ENCODE results near the gene KCP. TPM values are rescaled to one million over a fixed set of nuclear protein-coding genes. Genes with fewer than 3 reads are reported as not detected.

KCP gene
- total RNA-seq, 1 donor from 2014 or later = 1.3 TPM

- H3K4me1 ChIP-seq = peaks cover 7% of the 10 kb centered on the region
- intact Hi-C loops (cut with DNase I) = no loop called here
- no peaks in the 10 kb centered on the region for H3K9me3 ChIP-seq
- ATAC-seq (no peak), DNase-seq (peak; percentile 36)
- no peak overlapping the region for H3K27ac ChIP-seq
- peaks cover 42% of the 10 kb centered on the region for H3K27me3 ChIP-seq
- no peak overlapping the region for H3K4me3 ChIP-seq
- H3K36me3 ChIP-seq = no peaks in the 10 kb centered on the region
- no peak for TF ChIP-seq CTCF (IDR thresholded peaks at IDR 0.05)
These were observed 4.3 kb downstream of the KCP start for GRCh38 chr7:128906001-128906765.

GRCh38 chr7:128904381-128905197 is 5.9 kb downstream of the KCP start:
- Histone ChIP-seq H3K4me3 (no peak overlapping the region), H3K27me3 (peaks cover 27% of the 10 kb centered on the region), H3K36me3 (no peaks in the 10 kb centered on the region), H3K27ac (no peak overlapping the region), H3K4me1 (no peaks in the 10 kb centered on the region), H3K9me3 (no peaks in the 10 kb centered on the region)
- ATAC-seq (peak; percentile 80), DNase-seq (peak; percentile 52)
- TF ChIP-seq CTCF (IDR thresholded peaks at IDR 0.05) = peak; percentile 62
- intact Hi-C loops (cut with DNase I) = no loop called here

- H3K9me3 ChIP-seq = no peaks in the 10 kb centered on the region
- H3K4me3 ChIP-seq = no peak overlapping the region
- no peak overlapping the region for H3K27ac ChIP-seq
- H3K4me1 ChIP-seq = no peaks in the 10 kb centered on the region
- H3K27me3 ChIP-seq = peaks cover 19% of the 10 kb centered on the region
- no peaks in the 10 kb centered on the region for H3K36me3 ChIP-seq
- peak; percentile 60 for DNase-seq
- no peak for ATAC-seq
- intact Hi-C loops (cut with DNase I) = no loop called here
- no peak for TF ChIP-seq CTCF (IDR thresholded peaks at IDR 0.05)
These were observed 6.7 kb downstream of the KCP start for GRCh38 chr7:128903621-128904361.

GRCh38 chr7:128902761-128903585 is 7.5 kb downstream of the KCP start:
- peak; percentile 40 for DNase-seq
- TF ChIP-seq CTCF (IDR thresholded peaks at IDR 0.05) = no peak
- Histone ChIP-seq H3K4me1 (no peaks in the 10 kb centered on the region), H3K36me3 (no peaks in the 10 kb centered on the region), H3K9me3 (no peaks in the 10 kb centered on the region), H3K27ac (no peak overlapping the region), H3K27me3 (peaks cover 18% of the 10 kb centered on the region), H3K4me3 (no peak overlapping the region)
- ATAC-seq = peak; percentile 11
- intact Hi-C loops (cut with DNase I) = no loop called here

- TF ChIP-seq CTCF (IDR thresholded peaks at IDR 0.05) = no peak
- intact Hi-C loops (cut with DNase I) = no loop called here
- Histone ChIP-seq H3K4me1 (no peaks in the 10 kb centered on the region), H3K27ac (no peak overlapping the region), H3K9me3 (no peaks in the 10 kb centered on the region), H3K27me3 (no peaks in the 10 kb centered on the region), H3K36me3 (no peaks in the 10 kb centered on the region), H3K4me3 (no peak overlapping the region)
- DNase-seq (no peak), ATAC-seq (no peak)
These were observed 10.3 kb downstream of the KCP start for GRCh38 chr7:128900237-128900636.

Measured in upper lobe of right lung (tissue), 1 donor.